ENCODE results near the gene FER. TPM values are rescaled to one million over a fixed set of nuclear protein-coding genes. Genes with fewer than 3 reads are reported as not detected.

Gene FER
- total RNA-seq, 1 experiment from 2014 or later: 20.6 TPM

DNA sequence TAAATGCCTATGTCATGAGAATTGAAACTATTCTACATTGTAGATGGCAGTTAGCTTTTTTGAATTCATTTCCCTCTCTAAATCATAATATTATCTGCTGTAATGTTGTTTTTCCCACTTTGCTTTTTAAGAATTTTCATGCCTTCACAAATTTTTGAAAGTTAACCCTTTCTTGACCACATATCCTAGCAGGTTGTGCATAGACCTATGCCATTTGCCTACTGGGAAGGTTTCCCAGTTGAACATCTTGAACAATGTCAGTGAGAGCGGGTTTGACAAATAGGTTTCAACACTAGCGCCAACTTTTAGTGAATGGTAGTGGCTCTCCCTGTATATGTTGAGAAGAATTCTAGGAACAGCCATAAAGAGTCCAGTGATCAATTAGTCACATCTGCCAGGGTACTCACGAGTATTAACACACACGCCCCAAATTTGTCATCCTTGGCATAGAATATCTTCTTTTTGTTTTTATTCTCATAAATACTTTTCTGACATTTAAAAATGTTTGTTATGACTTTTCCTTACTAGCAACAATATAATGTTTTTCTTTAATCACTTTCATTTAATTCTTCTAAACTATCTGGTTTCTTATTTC lies 354.5 kb downstream of the FER start:
- H4K20me1 ChIP-seq (ENCODE audit: insufficient read depth): no peaks in the 10 kb centered on the region
- no peak for DNase-seq
- POLR2A ChIA-PET (ENCODE audit: unreplicated experiment): no interaction called here

DNA sequence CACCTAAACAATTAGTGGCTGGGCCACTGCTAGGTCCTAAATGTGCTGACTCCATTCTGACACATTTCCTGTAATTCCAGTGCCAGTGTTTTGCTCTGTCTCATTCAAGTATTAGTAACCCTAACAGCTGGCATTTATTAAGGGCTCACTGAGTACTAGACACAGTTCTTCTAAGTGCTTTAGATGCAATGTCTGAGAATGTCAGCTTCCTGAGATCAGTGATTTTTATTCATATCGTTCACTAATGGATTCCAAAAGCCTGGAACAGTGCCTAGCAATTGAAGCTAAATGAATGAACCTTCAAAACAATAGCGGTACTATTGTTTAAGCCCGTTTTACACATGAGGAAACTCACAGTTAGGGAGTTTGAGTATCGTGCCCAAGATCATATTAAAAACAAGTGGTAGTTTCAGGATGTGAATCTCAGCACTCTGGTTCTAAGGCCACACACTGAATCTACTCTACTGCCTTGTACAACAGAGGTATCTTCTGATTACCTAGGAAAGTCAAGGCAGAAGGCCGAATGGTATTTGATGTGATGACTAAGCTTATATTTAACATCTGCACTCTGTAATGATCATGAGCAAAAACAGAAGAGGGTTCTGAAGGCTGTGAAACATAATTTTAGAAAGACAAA lies 358.1 kb downstream of the FER start:
- Histone ChIP-seq H3K27me3 (ENCODE audit: insufficient read depth, low read depth) (no peaks in the 10 kb centered on the region), H3K4me2 (no peak overlapping the region), H3K79me2 (ENCODE audit: low read depth) (no peaks in the 10 kb centered on the region), H3K9me3 (ENCODE audit: insufficient read depth, low read depth) (no peaks in the 10 kb centered on the region), H3K36me3 (ENCODE audit: low read depth) (no peaks in the 10 kb centered on the region), H3K27ac (no peak overlapping the region), H3K9me2 (ENCODE audit: insufficient read depth) (no peaks in the 10 kb centered on the region), H3F3A (ENCODE audit: insufficient read depth, low read depth) (no peaks in the 10 kb centered on the region), H3K4me3 (no peak overlapping the region), H4K20me1 (ENCODE audit: insufficient read depth) (no peaks in the 10 kb centered on the region), H2AFZ (no peak overlapping the region), H3K4me1 (replicated peaks; ENCODE audit: insufficient read depth) (no peaks in the 10 kb centered on the region)
- DNase-seq: no peak
- CTCF ChIA-PET: no interaction called here
- no TSS peak for BruUV-seq (replicated peaks)
- intact Hi-C loops (cut with micrococcal nuclease; ENCODE audit: unreplicated experiment): no loop called here
- POLR2A ChIA-PET (ENCODE audit: unreplicated experiment): no interaction called here
- TF ChIP-seq EZH2 (IDR thresholded peaks at IDR 0.05; ENCODE audit: low read depth) (no peak), CTCF (conservative IDR thresholded peaks at IDR 0.05) (no peak)

More for the DNA sequence above, 354.5 kb downstream of the FER start:
- CTCF ChIA-PET: no interaction called here
- TF ChIP-seq EZH2 (IDR thresholded peaks at IDR 0.05; ENCODE audit: low read depth) (no peak), CTCF (conservative IDR thresholded peaks at IDR 0.05) (no peak)
- Histone ChIP-seq H3K4me1 (replicated peaks; ENCODE audit: insufficient read depth) (no peaks in the 10 kb centered on the region), H3K27ac (no peak overlapping the region), H3K9me2 (ENCODE audit: insufficient read depth) (no peaks in the 10 kb centered on the region), H3K27me3 (ENCODE audit: insufficient read depth, low read depth) (no peaks in the 10 kb centered on the region), H3F3A (ENCODE audit: insufficient read depth, low read depth) (no peaks in the 10 kb centered on the region), H3K79me2 (ENCODE audit: low read depth) (no peaks in the 10 kb centered on the region), H3K36me3 (ENCODE audit: low read depth) (no peaks in the 10 kb centered on the region), H3K4me2 (no peak overlapping the region), H3K4me3 (no peak overlapping the region), H3K9me3 (ENCODE audit: insufficient read depth, low read depth) (no peaks in the 10 kb centered on the region), H2AFZ (no peak overlapping the region)
- intact Hi-C loops (cut with micrococcal nuclease; ENCODE audit: unreplicated experiment): no loop called here
- BruUV-seq (replicated peaks): no TSS peak

GRCh38 chr5:109111680-109112079 lies 364.0 kb downstream of the FER start:
- DNase-seq: no peak
- H2AFZ ChIP-seq: no peak overlapping the region
- TF ChIP-seq EZH2 (IDR thresholded peaks at IDR 0.05; ENCODE audit: low read depth): no peak
- TF ChIP-seq CTCF (conservative IDR thresholded peaks at IDR 0.05): no peak
- H3K4me3 ChIP-seq: no peak overlapping the region
- H3K79me2 ChIP-seq (ENCODE audit: low read depth): no peaks in the 10 kb centered on the region
- H3F3A ChIP-seq (ENCODE audit: insufficient read depth, low read depth): no peaks in the 10 kb centered on the region
- no peaks in the 10 kb centered on the region for H4K20me1 ChIP-seq (ENCODE audit: insufficient read depth)
- no peaks in the 10 kb centered on the region for H3K9me2 ChIP-seq (ENCODE audit: insufficient read depth)
- no peaks in the 10 kb centered on the region for H3K9me3 ChIP-seq (ENCODE audit: insufficient read depth, low read depth)
- H3K4me1 ChIP-seq (replicated peaks; ENCODE audit: insufficient read depth): no peaks in the 10 kb centered on the region
- no peak overlapping the region for H3K4me2 ChIP-seq
- POLR2A ChIA-PET (ENCODE audit: unreplicated experiment): no interaction called here
- BruUV-seq (replicated peaks): no TSS peak
- CTCF ChIA-PET: no interaction called here
- H3K36me3 ChIP-seq (ENCODE audit: low read depth): no peaks in the 10 kb centered on the region
- H3K27me3 ChIP-seq (ENCODE audit: insufficient read depth, low read depth): no peaks in the 10 kb centered on the region
- intact Hi-C loops (cut with micrococcal nuclease; ENCODE audit: unreplicated experiment): no loop called here
- no peak overlapping the region for H3K27ac ChIP-seq
